ENCODE data around the gene NOL3. TPM values are rescaled to one million over a fixed set of nuclear protein-coding genes. Genes with fewer than 3 reads are reported as not detected.

NOL3 gene
- polyA plus RNA-seq, 3 donors = 2.7 to 17.0 (median 3.8) TPM

- Histone ChIP-seq H3K79me2 (ENCODE audit: insufficient read depth, low read length) (peaks cover 8% of the 10 kb centered on the region), H2AFZ (ENCODE audit: insufficient read depth, low read depth, low read length, poor library complexity, severe bottlenecking) (no peak overlapping the region), H3K4me3 (replicated peaks in 1 of 3; ENCODE audit: low read depth in 2 of 3, low read length in 3 of 3) (no peak overlapping the region), H3K4me2 (replicated peaks; ENCODE audit: extremely low read depth, low read length, poor library complexity, severe bottlenecking) (no peak overlapping the region), H3K9ac (ENCODE audit: insufficient read depth, low read length, poor library complexity, severe bottlenecking) (no peak overlapping the region), H3K27ac (ENCODE audit: low read depth in 1 of 2, low read length in 2 of 2) (no peak overlapping the region), H3K36me3 (replicated peaks in 1 of 2; ENCODE audit: control insufficient read depth in 1 of 2, insufficient read depth in 2 of 2, low read length in 2 of 2) (no peaks in the 10 kb centered on the region), H3K9me3 (replicated peaks in 1 of 2; ENCODE audit: control insufficient read depth in 1 of 2, insufficient read depth in 1 of 2, low read length in 2 of 2) (no peaks in the 10 kb centered on the region), H3K4me1 (ENCODE audit: control insufficient read depth in 1 of 2, insufficient read depth in 2 of 2, low read length in 2 of 2) (peaks cover 36 to 41% of the 10 kb centered on the region in 2 donors), H3K27me3 (ENCODE audit: control insufficient read depth in 2 of 2, insufficient read depth in 2 of 2, low read length in 2 of 2) (peaks cover 0 to 8% of the 10 kb centered on the region in 2 donors), H4K20me1 (ENCODE audit: insufficient read depth, low read length) (no peaks in the 10 kb centered on the region)
- Mint-ChIP-seq H3K4me3 (peak overlapping the region in 1 of 2 donors; percentile 64), H3K9me3 (peaks cover 0 to 5% (median 2%) of the 10 kb centered on the region in 7 donors), H3K4me1 (peaks cover 17% of the 10 kb centered on the region), H3K36me3 (peaks cover 2% of the 10 kb centered on the region in 2 donors), H3K27me3 (ENCODE audit: low read depth in 3 of 3) (peaks cover 7 to 29% (median 18%) of the 10 kb centered on the region in 3 donors), H3K27ac (peak overlapping the region in 1 of 7 donors; percentile 41)
- WGBS (ENCODE audit: insufficient coverage) = 94% methylated on average over 2 of the region's 5 CpGs
- TF ChIP-seq CTCF (IDR thresholded peaks at IDR 0.05) = no peak
- DNase-seq = no peak
- intact Hi-C loops (cut with micrococcal nuclease) = no loop called here
These were observed 16.2 kb downstream of the NOL3 start for GRCh38 chr16:67186550-67186950.

GRCh38 chr16:67187175-67187890, 17.0 kb downstream of the NOL3 start:
- intact Hi-C loops (cut with micrococcal nuclease) = no loop called here
- TF ChIP-seq CTCF (IDR thresholded peaks at IDR 0.05) = no peak
- Histone ChIP-seq H3K36me3 (replicated peaks in 1 of 2; ENCODE audit: control insufficient read depth in 1 of 2, insufficient read depth in 2 of 2, low read length in 2 of 2) (no peaks in the 10 kb centered on the region), H2AFZ (ENCODE audit: insufficient read depth, low read depth, low read length, poor library complexity, severe bottlenecking) (no peak overlapping the region), H3K4me2 (replicated peaks; ENCODE audit: extremely low read depth, low read length, poor library complexity, severe bottlenecking) (no peak overlapping the region), H3K27me3 (ENCODE audit: control insufficient read depth in 2 of 2, insufficient read depth in 2 of 2, low read length in 2 of 2) (peaks cover 0 to 8% of the 10 kb centered on the region in 2 donors), H4K20me1 (ENCODE audit: insufficient read depth, low read length) (peaks cover 2% of the 10 kb centered on the region), H3K79me2 (ENCODE audit: insufficient read depth, low read length) (peaks cover 9% of the 10 kb centered on the region), H3K9me3 (replicated peaks in 1 of 2; ENCODE audit: control insufficient read depth in 1 of 2, insufficient read depth in 1 of 2, low read length in 2 of 2) (no peaks in the 10 kb centered on the region), H3K9ac (ENCODE audit: insufficient read depth, low read length, poor library complexity, severe bottlenecking) (no peak overlapping the region), H3K27ac (ENCODE audit: low read depth in 1 of 2, low read length in 2 of 2) (no peak overlapping the region), H3K4me1 (ENCODE audit: control insufficient read depth in 1 of 2, insufficient read depth in 2 of 2, low read length in 2 of 2) (peaks cover 34 to 38% of the 10 kb centered on the region in 2 donors), H3K4me3 (replicated peaks in 1 of 3; ENCODE audit: low read depth in 2 of 3, low read length in 3 of 3) (no peak overlapping the region)
- Mint-ChIP-seq H3K36me3 (peaks cover 2% of the 10 kb centered on the region in 2 donors), H3K4me3 (no peak overlapping the region), H3K4me1 (peaks cover 21% of the 10 kb centered on the region), H3K27ac (no peak overlapping the region), H3K27me3 (ENCODE audit: low read depth in 3 of 3) (peaks cover 7 to 29% (median 18%) of the 10 kb centered on the region in 3 donors), H3K9me3 (peaks cover 0 to 5% (median 2%) of the 10 kb centered on the region in 7 donors)
- WGBS (ENCODE audit: insufficient coverage) = 94% methylated on average over 26 of the region's 26 CpGs
- DNase-seq = no peak

All from CD14-positive monocyte (primary cell).